ENCODE results near the gene PRCP.
A peak's percentile ranks its signal among the peaks of the same experiment; 100 is the strongest.

PRCP gene

DNA sequence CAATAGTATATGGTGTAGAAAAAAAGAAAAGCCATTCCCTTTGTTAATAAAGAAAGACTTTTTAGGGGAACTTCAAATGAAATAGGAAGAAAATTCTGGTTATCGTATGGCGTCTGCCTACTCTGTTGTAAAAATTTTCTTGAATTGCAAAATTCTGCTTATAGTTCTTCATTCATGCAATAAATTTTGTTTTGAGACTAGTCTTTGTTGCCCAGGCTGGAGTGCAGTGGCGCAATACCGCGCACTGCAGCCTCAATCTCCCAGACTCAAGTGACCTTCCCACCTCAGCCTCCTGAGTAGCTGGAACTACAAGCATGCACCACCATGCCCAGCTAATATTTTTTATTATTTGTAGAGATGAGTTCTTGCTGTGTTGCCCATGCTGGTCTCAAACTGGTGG is 7.1 kb upstream of the PRCP start:
- no peak for DNase-seq (ENCODE audit: low read depth in 3 of 3)

DNA sequence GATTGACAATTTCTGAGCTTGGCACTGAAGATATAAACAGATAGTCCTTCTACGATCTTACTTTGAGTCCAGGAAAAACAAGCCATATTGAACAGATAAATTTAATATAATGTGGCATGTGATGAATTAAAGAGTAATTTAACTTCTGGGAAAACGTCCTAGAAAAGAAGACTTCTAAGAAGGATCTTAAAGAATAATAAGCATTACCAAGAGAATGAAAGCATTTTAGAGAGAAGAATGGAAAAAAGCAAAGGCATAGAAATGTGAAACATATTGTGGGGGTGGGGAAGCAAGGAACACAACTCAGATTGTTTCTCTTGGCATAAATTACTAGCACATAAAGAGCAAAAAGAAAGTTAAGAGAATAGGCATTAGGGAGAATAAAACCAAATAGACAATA is 6.7 kb upstream of the PRCP start:
- DNase-seq (ENCODE audit: low read depth in 3 of 3) = no peak

DNA sequence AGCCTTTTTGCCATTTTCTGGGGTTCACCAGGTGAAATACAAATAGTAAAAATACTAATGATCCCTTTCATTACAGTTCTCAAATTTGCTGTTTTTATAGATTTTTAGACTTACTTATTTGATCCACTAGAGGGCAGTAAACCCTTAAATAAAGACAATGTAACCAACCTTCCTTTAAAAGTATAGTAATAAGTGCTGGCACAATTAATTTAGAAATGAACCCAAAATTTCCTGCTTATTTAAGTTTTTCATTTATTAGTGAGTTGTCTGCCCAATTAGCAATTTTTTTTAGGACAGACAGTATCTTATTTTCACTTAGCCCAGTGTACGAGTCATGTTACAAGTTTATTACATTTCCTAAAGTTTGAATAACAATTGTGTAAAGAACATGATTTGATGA is 6.0 kb upstream of the PRCP start:
- DNase-seq (ENCODE audit: low read depth in 3 of 3) = no peak

DNA sequence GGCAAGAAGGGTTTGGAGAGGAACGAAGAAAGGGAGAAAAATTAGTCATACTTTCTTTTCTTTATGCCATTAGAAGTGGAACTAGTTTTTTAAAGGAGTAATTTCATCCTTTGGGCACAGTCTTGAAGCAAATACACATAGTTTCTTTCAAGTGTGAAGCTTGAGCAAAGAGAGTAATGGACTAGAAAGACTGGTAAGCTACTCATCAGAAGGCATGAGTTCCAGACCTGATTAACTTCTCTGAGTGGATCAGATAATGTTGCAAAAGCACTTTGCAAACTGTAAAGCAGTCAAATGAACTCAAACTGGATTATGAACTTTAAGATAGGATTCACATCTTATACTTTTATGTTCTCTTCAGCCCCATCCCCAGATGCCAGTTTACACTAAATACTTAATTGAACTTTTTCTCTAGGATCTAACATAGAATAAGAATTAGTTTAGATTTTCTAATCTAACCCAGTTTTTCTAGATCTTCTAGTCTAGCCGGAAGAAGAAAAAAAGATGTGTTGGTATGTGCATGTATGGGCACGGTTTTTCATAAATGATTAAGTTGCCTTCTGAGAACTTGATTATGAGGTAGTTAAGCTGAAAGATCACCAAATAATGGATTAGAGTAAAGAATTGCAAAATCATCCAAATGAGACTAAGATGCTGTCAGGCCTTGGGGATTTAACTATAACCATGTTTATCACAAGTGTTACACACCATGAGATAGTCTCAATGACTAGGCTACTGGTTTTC is 3.8 kb upstream of the PRCP start:
- no peak for DNase-seq (ENCODE audit: low read depth in 3 of 3)

DNA sequence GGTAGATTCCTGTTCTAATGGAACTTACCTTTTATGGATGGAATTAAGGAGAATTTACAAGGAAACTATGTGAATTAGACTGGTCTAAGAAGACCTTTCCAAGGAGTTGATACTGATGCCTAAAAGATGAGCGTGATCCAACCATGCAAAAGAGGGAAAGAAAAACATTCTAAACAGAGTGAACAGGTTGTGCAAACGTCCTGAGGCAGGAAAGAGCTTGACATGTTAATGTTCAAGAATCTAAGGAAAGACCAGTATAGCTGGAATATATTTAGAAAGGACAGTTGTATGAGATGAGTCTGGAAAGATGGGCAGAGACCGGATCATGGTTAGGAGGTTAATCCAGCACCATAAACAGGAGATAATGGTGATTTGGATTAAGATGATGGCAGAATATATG is 2.6 kb upstream of the PRCP start:
- DNase-seq (ENCODE audit: low read depth in 3 of 3) = no peak

DNA sequence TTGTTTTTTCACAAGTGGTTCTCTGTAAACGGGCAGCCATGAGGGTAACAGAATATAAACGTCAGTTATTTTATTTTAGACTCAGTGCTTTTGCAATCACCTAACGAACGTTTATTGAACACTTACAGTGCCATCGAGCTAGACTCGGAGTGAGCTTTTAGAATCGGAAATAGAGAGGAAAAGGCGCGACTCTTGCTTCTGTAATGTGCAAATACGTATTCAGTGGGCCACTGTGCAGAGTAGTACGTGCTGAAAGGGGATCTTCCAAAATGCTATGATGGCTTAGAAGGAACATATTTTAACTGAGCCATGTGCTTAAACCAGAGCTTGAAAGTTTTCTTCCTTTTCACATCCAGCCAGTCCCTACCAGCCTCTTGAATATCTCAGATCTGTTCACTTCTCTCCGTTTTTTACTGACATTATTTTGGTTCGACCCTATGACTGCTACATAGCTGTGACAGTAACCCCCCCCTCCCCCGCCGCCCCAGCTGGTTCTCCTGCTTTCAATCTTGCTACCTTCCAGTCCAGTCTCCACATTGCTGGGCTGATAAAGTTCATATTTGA is 1.8 kb upstream of the PRCP start:
- DNase-seq (ENCODE audit: low read depth in 3 of 3) = no peak

DNA sequence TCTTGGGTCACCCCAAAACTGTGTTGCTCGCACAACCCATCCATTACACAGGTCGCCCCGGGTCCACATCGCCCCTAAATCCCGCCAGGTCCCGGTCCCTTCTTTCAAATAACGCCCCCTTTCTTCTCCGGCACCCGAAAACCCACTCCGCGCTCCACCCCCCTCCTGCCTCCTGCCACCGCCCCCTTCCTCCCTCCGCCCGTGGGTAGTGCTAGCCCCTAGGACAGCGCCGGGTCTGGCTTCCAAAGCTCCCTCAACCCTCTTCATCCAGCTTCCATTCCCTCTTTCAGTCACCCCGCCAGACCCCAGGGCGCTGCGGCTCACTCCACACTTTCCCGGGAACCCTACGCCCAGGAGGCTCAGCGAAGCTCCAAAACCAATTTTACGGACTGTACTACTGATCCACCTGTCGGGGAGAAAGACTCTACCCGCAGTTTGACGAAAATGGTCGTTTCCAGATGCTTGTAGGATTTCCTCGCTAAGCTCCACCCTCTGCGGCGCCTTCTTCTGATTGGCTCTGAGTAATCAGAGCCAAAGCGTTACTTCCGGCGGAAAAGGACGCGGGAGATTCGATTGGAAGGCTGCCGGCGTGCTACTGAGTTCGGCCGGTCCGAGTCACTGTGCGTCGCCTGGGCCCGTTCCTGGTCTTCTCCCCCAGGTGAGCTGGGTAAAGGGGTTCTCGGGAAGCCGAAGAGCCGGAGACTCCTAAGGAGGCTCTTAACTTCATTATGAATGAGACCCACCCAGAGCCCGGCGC is 1.1 kb upstream of the PRCP start, which contains the start of gene DDIAS:
Gene DDIAS, plus strand, starts transcription at position 572 of the 757 bp plus-strand sequence. CDS start 13,003 bp downstream, outside the sequence.
- peak; percentile 89 to 90 (median 89) for DNase-seq (ENCODE audit: low read depth in 3 of 3)

DNA sequence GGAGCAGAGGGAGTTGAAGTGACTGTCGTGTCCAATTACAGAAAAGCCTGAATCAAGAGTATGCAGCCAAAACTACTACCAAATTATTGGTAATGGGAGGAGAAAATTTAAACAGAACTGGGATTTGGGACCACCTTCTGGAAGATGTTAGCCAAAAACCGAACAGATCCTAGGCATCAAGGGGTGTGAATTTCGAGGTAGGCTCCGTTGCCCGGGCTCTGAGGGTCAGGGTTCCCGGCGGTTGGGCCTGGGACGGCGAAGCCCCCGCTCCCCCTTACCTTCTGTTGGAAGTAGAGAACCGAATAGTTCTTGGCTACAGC is 313 bp downstream of the PRCP start:
- DNase-seq (ENCODE audit: low read depth in 3 of 3) = no peak

DNA sequence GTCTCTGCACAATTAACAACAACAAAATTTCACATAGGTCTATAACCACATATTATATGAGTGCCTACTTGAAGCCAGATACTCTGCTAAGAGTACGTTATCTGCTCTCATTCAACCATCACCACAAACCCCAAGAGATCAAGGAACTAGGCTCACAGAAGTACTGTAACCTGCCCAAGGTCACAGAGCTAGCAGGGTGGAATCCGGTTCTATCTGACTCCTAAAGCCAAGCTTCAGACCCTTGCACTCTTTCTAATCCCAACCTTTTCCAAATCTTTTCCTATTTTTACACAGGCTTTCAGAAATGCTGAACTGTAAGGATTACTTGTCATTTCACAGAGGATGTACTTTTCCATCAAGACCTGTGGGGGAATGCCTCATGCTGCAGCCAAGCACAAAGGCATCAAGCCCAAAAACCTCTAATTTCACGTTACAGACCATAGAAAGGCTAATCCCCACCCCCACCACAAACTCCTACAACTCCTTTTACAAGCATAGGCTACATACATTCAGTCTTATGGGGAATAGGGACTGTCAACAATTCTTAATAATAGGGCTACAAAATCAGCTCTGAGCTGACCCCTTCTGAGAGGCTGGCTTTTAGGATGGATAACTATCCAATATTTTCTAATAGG is 927 bp downstream of the PRCP start:
- no peak for DNase-seq (ENCODE audit: low read depth in 3 of 3)

DNA sequence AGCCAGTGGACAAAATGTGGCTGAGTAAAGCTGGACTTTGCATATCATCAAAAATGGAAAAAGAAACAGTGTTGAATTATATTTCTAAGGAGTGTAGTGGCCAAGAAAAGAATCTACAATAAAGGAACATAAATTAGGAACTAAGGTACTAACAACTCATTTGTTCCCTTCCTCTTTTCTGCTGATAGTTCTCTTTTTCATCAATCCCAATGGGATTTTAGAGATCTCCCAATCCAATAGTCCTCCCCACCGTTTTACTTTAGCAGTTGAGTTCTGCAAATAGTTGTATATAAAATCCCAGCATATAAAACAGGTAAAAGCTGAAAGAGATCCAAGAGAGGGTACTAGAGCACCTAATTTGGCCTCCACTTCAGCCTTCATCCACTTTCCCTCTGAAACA is 2.0 kb downstream of the PRCP start:
- DNase-seq (ENCODE audit: low read depth in 3 of 3) = no peak

DNA sequence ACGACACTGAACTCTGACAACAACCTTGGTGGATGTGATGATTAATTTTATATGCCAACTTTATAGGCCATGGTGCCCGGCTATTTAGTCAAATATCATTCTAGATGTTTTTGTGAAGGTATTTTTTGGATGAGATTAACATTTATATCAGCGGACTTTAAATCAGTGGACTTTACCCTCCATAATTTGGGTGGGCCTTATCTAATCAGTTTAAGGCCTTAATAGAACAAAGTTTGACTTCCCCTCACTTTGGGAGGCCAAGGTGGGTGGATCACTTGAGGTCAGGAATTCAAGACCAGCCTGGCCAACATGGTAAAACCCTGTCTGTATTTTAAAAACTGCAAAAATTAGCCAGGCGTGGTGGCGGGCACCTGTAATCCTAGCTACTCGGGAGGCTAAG is 4.0 kb downstream of the PRCP start:
- no peak for DNase-seq (ENCODE audit: low read depth in 3 of 3)

DNA sequence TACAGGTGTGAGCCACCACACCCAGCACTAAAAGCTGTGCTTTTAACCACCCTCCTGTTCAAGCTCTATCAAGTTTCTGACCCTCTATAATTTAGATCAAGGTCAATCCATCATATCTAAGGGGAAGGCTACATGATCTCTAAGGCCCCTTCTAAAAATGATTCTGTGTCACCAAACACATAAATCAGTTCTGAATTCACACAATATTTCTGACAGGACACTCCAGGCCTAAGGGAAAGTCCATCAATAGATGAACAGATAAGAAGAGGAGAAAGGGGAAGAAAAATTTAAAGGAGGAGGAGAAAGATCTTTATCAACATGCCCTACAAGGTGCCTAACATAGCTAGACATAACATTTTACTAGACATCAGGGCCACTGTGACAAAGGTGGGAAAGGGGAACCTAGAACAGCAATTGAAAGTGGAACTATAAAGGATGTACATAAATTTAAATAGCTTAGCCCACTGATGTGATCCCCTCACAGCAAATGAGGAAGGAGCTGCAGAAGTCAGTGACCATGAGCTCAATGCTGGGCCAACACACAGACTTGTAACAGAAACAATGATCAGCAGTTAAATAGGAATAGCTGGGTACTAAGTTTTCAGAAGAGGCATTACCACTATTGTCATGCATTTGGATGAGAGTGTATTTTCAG is 4.7 kb downstream of the PRCP start:
- DNase-seq (ENCODE audit: low read depth in 3 of 3) = no peak

DNA sequence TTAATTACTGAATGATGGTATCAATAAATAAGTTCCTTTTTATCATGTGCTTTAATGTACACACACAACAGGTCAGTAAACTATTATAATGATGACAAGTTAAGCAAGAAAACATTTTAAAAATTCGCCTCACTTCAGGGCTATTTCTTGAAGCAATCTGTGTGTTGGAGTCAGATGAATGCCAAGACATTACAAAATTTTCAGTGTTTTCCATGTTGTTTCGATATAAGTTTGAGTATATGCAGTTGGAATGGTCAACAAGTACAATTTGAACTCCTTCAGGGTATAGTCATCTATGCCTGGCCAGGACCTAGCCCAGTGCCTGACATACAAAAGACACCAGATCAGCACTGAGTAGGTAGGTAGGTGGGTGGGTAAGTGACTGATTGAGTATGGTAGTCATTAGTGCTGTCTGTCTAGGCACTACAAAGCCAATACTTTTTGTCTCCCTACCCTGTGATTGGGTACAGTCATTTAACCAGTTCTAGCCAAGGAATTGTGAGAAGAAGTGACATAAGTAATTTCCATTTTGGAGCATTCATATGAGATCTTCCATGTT is 7.5 kb downstream of the PRCP start:
- no peak for DNase-seq (ENCODE audit: low read depth in 3 of 3)

DNA sequence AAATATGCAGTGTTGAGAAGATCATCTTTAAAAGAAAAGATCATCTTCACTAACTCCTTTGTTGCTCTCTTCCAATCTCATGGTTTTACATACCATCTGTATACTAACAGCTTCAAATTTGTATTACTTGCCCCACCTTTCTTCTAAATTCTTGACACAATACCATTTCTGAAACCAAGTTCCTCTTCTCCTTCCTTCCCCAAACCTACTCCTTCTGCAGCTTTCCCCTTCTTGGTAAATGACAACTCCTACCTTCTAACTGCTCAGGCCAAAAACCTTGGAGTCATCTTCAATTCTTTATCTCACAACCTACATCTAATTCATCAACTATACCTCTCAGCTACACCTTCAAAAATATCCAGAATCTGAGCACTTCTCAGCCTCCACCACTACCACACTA is 9.3 kb downstream of the PRCP start:
- DNase-seq (ENCODE audit: low read depth in 3 of 3) = no peak

DNA sequence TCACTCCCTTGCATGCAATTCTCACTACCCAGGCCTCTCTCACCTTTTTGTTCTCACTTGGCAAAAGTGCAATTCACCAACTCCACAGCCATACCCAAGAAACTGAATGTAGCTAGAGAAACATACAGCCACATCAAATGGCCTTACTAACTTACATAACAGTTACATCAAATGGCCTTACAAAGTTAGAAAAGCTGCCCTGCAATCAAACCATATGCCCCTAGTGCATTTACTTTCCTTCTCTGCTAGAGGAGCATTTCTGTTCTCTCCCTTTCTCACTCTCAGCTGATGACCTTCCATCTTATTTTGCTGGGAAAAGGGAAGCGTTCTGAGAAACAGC is 10.3 kb downstream of the PRCP start:
- DNase-seq (ENCODE audit: low read depth in 3 of 3) = no peak

DNA sequence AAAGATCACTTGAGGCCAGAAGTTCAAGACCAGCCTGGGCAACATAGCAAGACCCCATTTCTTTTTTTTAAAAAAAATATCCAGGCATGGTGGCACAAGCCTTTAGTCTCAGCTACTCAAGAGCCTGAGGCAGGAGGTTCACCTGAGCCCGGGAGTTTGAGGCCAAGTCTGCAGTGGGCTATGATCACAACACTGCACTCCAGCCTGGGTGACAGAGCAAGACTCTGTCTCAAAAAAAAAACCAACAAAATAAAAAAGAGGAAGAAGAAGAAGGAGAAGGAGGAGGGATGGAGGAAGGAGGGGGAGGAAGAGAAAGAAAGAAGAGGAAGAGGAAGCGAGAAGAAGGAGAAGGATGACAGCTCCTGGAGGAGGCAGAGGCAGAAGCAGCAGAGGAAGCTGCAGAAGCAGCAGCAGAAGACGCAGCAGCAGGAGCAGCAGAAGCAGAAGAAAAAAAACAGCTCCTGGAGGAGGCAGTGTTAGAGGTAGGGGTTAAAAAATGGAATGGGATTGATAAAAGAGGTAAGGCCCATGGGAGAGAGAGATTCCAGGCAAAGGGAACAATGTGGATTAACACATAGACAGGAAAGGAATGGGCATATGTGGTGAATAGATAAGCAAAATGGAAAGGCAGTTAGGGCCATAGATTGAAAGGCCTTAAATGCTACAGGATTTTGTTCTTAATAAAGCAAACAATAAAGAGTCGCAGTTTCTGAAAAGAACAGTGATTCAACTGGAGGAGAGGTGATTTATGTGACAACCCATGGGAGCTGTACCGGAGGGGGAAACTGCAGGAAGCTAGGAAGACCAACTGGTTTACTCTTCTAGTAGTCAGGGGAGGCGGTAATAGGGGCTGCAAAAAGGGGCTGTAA is 10.9 kb downstream of the PRCP start:
- no peak for DNase-seq (ENCODE audit: low read depth in 3 of 3)

DNA sequence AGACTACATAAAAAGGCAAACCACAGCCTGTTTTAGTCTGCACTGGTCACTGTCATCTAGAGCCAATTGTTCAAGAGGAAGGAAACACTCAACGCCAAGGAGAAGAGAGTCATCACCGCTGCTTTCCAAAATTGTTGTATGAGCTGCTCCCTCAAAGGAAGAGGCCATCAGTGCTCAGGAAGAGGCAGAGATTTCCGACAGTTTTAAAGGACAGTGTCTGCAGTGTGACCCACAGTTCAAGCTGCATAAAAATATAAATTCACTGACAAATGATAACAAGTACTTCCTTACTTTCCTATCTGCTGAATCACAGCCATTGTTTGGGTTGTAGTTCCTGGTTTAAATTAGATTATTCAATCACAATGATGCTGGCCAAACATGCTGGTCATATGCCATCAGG is 16.4 kb downstream of the PRCP start:
- no peak for DNase-seq (ENCODE audit: low read depth in 3 of 3)

DNA sequence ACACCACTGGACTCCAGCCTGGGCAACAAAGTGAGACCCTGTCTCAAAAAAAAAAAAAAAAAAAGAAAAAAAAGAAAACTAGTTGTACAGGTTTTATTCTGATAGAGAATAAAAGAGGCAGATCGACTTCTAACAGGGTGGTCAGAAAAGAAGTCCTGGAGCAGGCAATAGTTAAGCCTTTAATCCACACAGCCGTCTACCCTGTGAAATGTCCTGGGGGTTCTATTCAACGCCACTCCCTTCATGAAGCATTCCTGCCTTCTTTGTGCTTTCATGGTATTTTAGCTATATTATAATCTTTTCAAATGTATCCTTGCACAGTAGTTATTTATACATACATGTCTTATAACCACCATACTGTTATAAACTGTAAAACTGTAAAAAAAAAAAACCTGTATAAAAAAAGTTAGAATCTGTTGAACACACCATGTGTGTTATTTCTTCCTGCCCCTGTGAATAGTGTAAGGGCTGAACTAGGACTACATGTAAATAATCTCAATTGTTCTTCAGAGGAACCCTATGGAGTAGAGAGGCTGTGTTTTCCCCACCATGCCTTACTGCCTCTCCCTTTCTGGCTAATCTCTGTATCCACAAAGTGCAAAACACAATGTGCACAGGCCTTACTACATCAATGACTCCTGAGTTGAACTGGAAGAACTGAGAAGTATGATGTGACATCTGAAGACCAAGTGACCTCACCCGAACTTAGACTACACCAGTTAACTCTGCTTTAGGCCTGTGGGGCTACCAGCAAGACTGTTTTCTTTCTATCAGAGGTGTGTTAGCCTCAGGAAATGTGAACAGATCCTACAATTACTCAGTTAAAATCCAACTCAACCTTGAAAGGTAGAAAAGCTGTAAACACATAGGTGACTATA is 25.3 kb downstream of the PRCP start:
- no peak for DNase-seq (ENCODE audit: low read depth in 3 of 3)

DNA sequence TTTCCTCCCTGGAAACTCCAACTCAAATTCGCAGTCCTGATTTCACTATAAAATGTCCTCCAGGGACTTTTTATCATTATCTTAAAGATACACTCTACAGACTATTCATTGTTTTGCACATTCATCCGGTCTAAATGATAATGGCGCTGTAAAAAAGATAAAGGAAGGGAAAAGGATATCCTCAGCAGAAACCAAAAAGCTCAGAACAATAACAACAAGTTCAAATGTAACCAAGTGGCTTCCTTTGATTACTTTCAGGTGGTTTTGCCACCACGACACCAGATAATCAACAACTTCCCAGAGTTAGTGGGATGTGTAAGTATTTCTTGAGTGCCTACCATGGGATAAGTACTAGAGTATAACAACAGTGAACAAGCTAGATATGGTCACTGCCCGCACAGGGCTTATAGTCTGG is 26.3 kb downstream of the PRCP start:
- no peak for DNase-seq (ENCODE audit: low read depth in 3 of 3)

All from stimulated activated CD4-positive, alpha-beta T cell treated with anti-CD3 and anti-CD28 coated beads, TNF-alpha, amount 100 ng/mL, for 48 hours (primary cell).